HEK293 (cell line): ENCODE data around the gene PBRM1.

Experiments used
- KLF9 ChIP-seq: fragments of 450-650 bp; formaldehyde crosslinking; IDR thresholded peaks from 2 replicates; pipeline ENCODE4 v1.5.1; 2016; ENCODE audit warnings: missing biosample characterization, missing genetic modification characterization, low read depth
- ZBTB21 ChIP-seq: fragments of 450-650 bp; formaldehyde crosslinking; IDR thresholded peaks from 2 replicates; pipeline ENCODE4 v1.5.1; 2017; ENCODE audit warnings: missing biosample characterization, missing genetic modification characterization
- ZFP37 ChIP-seq: fragments of 450-650 bp; formaldehyde crosslinking; IDR thresholded peaks from 2 replicates; pipeline ENCODE4 v1.5.1; 2016; ENCODE audit warnings: missing biosample characterization, missing genetic modification characterization
- ZNF423 ChIP-seq: fragments of 450-650 bp; formaldehyde crosslinking; IDR thresholded peaks from 2 replicates; pipeline ENCODE4 v1.5.1; 2016; ENCODE audit warnings: missing biosample characterization, missing genetic modification characterization
- ZNF549 ChIP-seq: fragments of 450-650 bp; IDR thresholded peaks from 2 replicates; pipeline ENCODE4 v1.5.1; 2018; ENCODE audit warnings: missing biosample characterization, missing genetic modification characterization, mild to moderate bottlenecking, inconsistent platforms, moderate library complexity
- ZNF561 ChIP-seq: fragments of 450-650 bp; IDR thresholded peaks from 2 replicates; pipeline ENCODE4 v1.5.1; 2018; ENCODE audit warnings: missing biosample characterization, missing genetic modification characterization, borderline replicate concordance
- TF ChIP-seq, protein P1 (sequence below): fragments of 450-650 bp; formaldehyde crosslinking; IDR thresholded peaks from 2 replicates; pipeline ENCODE4 v1.5.1; 2016; ENCODE audit warnings: missing biosample characterization, missing genetic modification characterization
- TF ChIP-seq, protein P2 (sequence below): fragments of 450-650 bp; formaldehyde crosslinking; IDR thresholded peaks from 2 replicates; pipeline ENCODE4 v1.5.1; 2016; ENCODE audit warnings: missing biosample characterization, missing genetic modification characterization, low read depth
- TF ChIP-seq, protein P3 (sequence below): fragments of 450-650 bp; formaldehyde crosslinking; optimal IDR thresholded peaks from 2 replicates; pipeline ENCODE3; 2016; ENCODE audit warnings: missing biosample characterization, mild to moderate bottlenecking, missing genetic modification characterization
- TF ChIP-seq, protein P4 (sequence below): fragments of 450-650 bp; formaldehyde crosslinking; IDR thresholded peaks from 2 replicates; pipeline ENCODE4 v1.5.1; 2017; ENCODE audit warnings: missing biosample characterization, missing genetic modification characterization
- TF ChIP-seq, protein P5 (sequence below): fragments of 450-650 bp; formaldehyde crosslinking; IDR thresholded peaks from 2 replicates; pipeline ENCODE4 v1.5.1; 2016; ENCODE audit warnings: missing biosample characterization, missing genetic modification characterization

DNA sequence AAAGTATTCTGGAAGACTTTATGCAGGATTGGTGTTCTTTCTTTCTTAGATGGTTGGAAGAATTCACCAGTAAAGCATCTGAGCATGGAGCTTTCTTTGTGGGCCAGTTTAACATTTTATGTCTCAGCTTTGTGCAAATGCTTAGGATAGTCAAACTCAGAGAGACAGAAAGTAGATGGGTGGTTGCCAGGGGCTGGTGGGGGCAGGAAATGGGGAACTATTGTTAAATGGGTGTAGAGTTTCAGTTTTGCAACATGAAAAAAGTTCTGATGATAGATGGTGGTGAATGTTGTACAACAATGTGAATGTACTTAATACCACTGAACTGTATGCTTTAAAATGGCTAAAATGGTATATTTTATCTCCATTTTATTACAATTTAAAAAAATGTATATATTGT, 45.0 kb upstream of the PBRM1 start:
- TF ChIP-seq ZFP37 (tag by site-specific recombination) (no peak), ZBTB21 (tag by site-specific recombination) (no peak), ZNF561 (tag by site-specific recombination) (no peak), KLF9 (tag by site-specific recombination) (no peak), ZNF549 (tag by site-specific recombination) (no peak), ZNF423 (tag by site-specific recombination) (no peak)
- TF ChIP-seq, protein P1, sequence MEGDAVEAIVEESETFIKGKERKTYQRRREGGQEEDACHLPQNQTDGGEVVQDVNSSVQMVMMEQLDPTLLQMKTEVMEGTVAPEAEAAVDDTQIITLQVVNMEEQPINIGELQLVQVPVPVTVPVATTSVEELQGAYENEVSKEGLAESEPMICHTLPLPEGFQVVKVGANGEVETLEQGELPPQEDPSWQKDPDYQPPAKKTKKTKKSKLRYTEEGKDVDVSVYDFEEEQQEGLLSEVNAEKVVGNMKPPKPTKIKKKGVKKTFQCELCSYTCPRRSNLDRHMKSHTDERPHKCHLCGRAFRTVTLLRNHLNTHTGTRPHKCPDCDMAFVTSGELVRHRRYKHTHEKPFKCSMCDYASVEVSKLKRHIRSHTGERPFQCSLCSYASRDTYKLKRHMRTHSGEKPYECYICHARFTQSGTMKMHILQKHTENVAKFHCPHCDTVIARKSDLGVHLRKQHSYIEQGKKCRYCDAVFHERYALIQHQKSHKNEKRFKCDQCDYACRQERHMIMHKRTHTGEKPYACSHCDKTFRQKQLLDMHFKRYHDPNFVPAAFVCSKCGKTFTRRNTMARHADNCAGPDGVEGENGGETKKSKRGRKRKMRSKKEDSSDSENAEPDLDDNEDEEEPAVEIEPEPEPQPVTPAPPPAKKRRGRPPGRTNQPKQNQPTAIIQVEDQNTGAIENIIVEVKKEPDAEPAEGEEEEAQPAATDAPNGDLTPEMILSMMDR (tag by site-specific recombination), result no peak
- TF ChIP-seq, protein P2, sequence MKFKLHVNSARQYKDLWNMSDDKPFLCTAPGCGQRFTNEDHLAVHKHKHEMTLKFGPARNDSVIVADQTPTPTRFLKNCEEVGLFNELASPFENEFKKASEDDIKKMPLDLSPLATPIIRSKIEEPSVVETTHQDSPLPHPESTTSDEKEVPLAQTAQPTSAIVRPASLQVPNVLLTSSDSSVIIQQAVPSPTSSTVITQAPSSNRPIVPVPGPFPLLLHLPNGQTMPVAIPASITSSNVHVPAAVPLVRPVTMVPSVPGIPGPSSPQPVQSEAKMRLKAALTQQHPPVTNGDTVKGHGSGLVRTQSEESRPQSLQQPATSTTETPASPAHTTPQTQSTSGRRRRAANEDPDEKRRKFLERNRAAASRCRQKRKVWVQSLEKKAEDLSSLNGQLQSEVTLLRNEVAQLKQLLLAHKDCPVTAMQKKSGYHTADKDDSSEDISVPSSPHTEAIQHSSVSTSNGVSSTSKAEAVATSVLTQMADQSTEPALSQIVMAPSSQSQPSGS (tag by site-specific recombination), result no peak
- TF ChIP-seq, protein P3, sequence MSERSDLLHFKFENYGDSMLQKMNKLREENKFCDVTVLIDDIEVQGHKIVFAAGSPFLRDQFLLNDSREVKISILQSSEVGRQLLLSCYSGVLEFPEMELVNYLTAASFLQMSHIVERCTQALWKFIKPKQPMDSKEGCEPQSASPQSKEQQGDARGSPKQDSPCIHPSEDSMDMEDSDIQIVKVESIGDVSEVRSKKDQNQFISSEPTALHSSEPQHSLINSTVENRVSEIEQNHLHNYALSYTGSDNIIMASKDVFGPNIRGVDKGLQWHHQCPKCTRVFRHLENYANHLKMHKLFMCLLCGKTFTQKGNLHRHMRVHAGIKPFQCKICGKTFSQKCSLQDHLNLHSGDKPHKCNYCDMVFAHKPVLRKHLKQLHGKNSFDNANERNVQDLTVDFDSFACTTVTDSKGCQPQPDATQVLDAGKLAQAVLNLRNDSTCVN (tag by site-specific recombination), result no peak
- TF ChIP-seq, protein P4, sequence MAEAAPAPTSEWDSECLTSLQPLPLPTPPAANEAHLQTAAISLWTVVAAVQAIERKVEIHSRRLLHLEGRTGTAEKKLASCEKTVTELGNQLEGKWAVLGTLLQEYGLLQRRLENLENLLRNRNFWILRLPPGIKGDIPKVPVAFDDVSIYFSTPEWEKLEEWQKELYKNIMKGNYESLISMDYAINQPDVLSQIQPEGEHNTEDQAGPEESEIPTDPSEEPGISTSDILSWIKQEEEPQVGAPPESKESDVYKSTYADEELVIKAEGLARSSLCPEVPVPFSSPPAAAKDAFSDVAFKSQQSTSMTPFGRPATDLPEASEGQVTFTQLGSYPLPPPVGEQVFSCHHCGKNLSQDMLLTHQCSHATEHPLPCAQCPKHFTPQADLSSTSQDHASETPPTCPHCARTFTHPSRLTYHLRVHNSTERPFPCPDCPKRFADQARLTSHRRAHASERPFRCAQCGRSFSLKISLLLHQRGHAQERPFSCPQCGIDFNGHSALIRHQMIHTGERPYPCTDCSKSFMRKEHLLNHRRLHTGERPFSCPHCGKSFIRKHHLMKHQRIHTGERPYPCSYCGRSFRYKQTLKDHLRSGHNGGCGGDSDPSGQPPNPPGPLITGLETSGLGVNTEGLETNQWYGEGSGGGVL (tag by site-specific recombination), result no peak
- TF ChIP-seq, protein P5, sequence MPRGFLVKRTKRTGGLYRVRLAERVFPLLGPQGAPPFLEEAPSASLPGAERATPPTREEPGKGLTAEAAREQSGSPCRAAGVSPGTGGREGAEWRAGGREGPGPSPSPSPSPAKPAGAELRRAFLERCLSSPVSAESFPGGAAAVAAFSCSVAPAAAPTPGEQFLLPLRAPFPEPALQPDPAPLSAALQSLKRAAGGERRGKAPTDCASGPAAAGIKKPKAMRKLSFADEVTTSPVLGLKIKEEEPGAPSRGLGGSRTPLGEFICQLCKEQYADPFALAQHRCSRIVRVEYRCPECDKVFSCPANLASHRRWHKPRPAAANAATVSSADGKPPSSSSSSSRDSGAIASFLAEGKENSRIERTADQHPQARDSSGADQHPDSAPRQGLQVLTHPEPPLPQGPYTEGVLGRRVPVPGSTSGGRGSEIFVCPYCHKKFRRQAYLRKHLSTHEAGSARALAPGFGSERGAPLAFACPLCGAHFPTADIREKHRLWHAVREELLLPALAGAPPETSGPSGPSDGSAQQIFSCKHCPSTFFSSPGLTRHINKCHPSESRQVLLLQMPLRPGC, result no peak
